ENCODE measurements around the gene MED8. TPM values are rescaled to one million over a fixed set of nuclear protein-coding genes. Genes with fewer than 3 reads are reported as not detected.

Gene MED8
- total RNA-seq, 1 donor from 2014 or later = 19.5 TPM

GRCh38 chr1:43386676-43387075 lies 2.9 kb downstream of the MED8 start:
- peak overlapping the region; percentile 13 for H3K4me3 Mint-ChIP-seq (ENCODE audit: unreplicated experiment)
- no peak for DNase-seq (ENCODE audit: low spot score)
- TF ChIP-seq, protein P1, sequence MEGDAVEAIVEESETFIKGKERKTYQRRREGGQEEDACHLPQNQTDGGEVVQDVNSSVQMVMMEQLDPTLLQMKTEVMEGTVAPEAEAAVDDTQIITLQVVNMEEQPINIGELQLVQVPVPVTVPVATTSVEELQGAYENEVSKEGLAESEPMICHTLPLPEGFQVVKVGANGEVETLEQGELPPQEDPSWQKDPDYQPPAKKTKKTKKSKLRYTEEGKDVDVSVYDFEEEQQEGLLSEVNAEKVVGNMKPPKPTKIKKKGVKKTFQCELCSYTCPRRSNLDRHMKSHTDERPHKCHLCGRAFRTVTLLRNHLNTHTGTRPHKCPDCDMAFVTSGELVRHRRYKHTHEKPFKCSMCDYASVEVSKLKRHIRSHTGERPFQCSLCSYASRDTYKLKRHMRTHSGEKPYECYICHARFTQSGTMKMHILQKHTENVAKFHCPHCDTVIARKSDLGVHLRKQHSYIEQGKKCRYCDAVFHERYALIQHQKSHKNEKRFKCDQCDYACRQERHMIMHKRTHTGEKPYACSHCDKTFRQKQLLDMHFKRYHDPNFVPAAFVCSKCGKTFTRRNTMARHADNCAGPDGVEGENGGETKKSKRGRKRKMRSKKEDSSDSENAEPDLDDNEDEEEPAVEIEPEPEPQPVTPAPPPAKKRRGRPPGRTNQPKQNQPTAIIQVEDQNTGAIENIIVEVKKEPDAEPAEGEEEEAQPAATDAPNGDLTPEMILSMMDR (IDR thresholded peaks at IDR 0.05; ENCODE audit: unreplicated experiment) = no peak
- no peaks in the 10 kb centered on the region for H3K9me3 Mint-ChIP-seq (ENCODE audit: unreplicated experiment)
- H3K27ac Mint-ChIP-seq (ENCODE audit: unreplicated experiment) = no peak overlapping the region
- peaks cover 4% of the 10 kb centered on the region for H3K27me3 Mint-ChIP-seq (ENCODE audit: unreplicated experiment)
- H3K4me1 Mint-ChIP-seq (ENCODE audit: unreplicated experiment) = peaks cover 18% of the 10 kb centered on the region
- peaks cover 30% of the 10 kb centered on the region for H3K36me3 Mint-ChIP-seq (ENCODE audit: low read depth, unreplicated experiment)

DNA sequence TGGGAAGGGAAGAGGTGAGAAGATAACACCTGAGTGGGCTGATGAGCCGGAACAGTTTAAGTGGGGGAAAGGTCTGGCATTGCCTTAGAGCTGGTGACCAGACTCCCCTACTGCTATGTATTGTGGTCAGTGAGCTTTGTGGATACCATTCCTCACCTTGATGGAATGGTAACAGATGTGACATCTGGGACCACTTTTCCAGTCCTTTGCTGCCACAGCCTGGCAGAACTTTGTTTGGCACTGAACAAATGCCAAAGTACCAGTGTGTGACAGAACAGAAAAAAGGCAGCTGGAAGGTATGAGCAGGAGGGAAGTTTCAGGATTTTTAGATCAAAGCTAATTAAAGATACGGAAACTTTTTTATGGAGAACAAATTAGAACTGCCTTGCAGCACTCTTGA lies 6.2 kb downstream of the MED8 start:
- DNase-seq (ENCODE audit: low spot score) = no peak
- H3K27me3 Mint-ChIP-seq (ENCODE audit: unreplicated experiment) = no peaks in the 10 kb centered on the region
- H3K27ac Mint-ChIP-seq (ENCODE audit: unreplicated experiment) = no peak overlapping the region
- H3K9me3 Mint-ChIP-seq (ENCODE audit: unreplicated experiment) = no peaks in the 10 kb centered on the region
- TF ChIP-seq, protein P1 (IDR thresholded peaks at IDR 0.05; ENCODE audit: unreplicated experiment) = no peak
- H3K4me3 Mint-ChIP-seq (ENCODE audit: unreplicated experiment) = peak overlapping the region; percentile 50
- H3K4me1 Mint-ChIP-seq (ENCODE audit: unreplicated experiment) = peaks cover under 1% of the 10 kb centered on the region
- H3K36me3 Mint-ChIP-seq (ENCODE audit: low read depth, unreplicated experiment) = peaks cover 31% of the 10 kb centered on the region

- no peak for DNase-seq (ENCODE audit: low spot score)
- TF ChIP-seq, protein P1 (IDR thresholded peaks at IDR 0.05; ENCODE audit: unreplicated experiment) = no peak
- Mint-ChIP-seq H3K27me3 (ENCODE audit: unreplicated experiment) (no peaks in the 10 kb centered on the region), H3K9me3 (ENCODE audit: unreplicated experiment) (no peaks in the 10 kb centered on the region), H3K4me3 (ENCODE audit: unreplicated experiment) (no peak overlapping the region), H3K27ac (ENCODE audit: unreplicated experiment) (no peak overlapping the region), H3K36me3 (ENCODE audit: low read depth, unreplicated experiment) (peaks cover 31% of the 10 kb centered on the region), H3K4me1 (ENCODE audit: unreplicated experiment) (no peaks in the 10 kb centered on the region)
Measured at GRCh38 chr1:43382027-43382779, 7.4 kb downstream of the MED8 start.

DNA sequence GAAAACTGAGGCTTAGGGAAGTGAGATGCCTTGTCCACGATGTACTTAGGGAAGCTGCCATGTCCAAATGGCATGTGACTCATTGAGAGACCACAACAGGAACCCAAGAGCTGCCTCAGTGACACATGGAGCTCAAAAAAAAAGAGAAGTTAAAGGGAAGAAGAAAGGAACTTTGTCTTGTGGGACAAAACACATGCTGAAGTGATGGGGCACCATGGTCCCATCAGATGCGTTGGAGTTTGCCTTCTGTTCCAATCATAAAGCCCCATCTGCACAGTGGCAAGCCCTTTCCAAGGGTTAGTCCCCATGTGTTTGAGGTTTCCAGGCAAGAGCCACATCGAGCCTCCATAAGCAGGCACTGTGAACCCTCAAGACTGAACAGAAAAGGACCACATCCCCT lies 8.0 kb downstream of the MED8 start:
- peaks cover 2% of the 10 kb centered on the region for H3K27me3 Mint-ChIP-seq (ENCODE audit: unreplicated experiment)
- DNase-seq (ENCODE audit: low spot score) = no peak
- no peak overlapping the region for H3K27ac Mint-ChIP-seq (ENCODE audit: unreplicated experiment)
- TF ChIP-seq, protein P1 (IDR thresholded peaks at IDR 0.05; ENCODE audit: unreplicated experiment) = no peak
- peak overlapping the region; percentile 29 for H3K4me3 Mint-ChIP-seq (ENCODE audit: unreplicated experiment)
- no peaks in the 10 kb centered on the region for H3K9me3 Mint-ChIP-seq (ENCODE audit: unreplicated experiment)
- H3K36me3 Mint-ChIP-seq (ENCODE audit: low read depth, unreplicated experiment) = peaks cover 25% of the 10 kb centered on the region
- H3K4me1 Mint-ChIP-seq (ENCODE audit: unreplicated experiment) = no peaks in the 10 kb centered on the region

- H3K27ac Mint-ChIP-seq (ENCODE audit: unreplicated experiment) = no peak overlapping the region
- no peaks in the 10 kb centered on the region for H3K9me3 Mint-ChIP-seq (ENCODE audit: unreplicated experiment)
- H3K4me1 Mint-ChIP-seq (ENCODE audit: unreplicated experiment) = peaks cover 4% of the 10 kb centered on the region
- H3K27me3 Mint-ChIP-seq (ENCODE audit: unreplicated experiment) = peaks cover 2% of the 10 kb centered on the region
- no peak overlapping the region for H3K4me3 Mint-ChIP-seq (ENCODE audit: unreplicated experiment)
- H3K36me3 Mint-ChIP-seq (ENCODE audit: low read depth, unreplicated experiment) = peaks cover 15% of the 10 kb centered on the region
- no peak for DNase-seq (ENCODE audit: low spot score)
- TF ChIP-seq, protein P1 (IDR thresholded peaks at IDR 0.05; ENCODE audit: unreplicated experiment) = no peak
Measured at GRCh38 chr1:43379476-43379875, 10.1 kb downstream of the MED8 start.

Data from endothelial cell (in vitro differentiated cells).